Measurements from ENCODE around the gene DPP6.
"Not testable (repeated sequence)": the region's sequence is repeated elsewhere in the genome, so short reads cannot be mapped to it uniquely, and the experiment has no call there.

DNA sequence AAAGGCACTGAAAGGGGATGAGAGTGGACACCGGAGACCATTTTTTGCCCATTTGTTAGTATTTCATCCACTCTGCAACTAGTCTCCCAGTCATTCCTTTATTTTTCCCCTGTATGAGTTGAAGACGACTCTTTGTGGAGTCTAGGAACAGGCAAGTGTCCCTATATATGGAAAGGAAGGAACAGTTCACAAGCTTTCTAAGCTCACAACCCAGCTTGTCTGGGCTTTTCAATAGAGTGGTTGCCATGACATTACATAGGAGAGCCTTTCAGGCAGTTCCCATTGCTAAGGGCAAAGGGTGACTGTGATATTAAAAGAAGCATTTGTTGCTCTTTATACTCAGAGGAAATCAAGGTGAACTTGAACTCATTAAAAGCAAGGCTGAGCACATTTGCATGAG, 33.8 kb upstream of the DPP6 start:
- not testable (repeated sequence) for TF ChIP-seq POLR2A, POLR2AphosphoS5 (IDR thresholded peaks at IDR 0.05)
- TF ChIP-seq, protein P1, sequence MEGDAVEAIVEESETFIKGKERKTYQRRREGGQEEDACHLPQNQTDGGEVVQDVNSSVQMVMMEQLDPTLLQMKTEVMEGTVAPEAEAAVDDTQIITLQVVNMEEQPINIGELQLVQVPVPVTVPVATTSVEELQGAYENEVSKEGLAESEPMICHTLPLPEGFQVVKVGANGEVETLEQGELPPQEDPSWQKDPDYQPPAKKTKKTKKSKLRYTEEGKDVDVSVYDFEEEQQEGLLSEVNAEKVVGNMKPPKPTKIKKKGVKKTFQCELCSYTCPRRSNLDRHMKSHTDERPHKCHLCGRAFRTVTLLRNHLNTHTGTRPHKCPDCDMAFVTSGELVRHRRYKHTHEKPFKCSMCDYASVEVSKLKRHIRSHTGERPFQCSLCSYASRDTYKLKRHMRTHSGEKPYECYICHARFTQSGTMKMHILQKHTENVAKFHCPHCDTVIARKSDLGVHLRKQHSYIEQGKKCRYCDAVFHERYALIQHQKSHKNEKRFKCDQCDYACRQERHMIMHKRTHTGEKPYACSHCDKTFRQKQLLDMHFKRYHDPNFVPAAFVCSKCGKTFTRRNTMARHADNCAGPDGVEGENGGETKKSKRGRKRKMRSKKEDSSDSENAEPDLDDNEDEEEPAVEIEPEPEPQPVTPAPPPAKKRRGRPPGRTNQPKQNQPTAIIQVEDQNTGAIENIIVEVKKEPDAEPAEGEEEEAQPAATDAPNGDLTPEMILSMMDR (IDR thresholded peaks at IDR 0.05 in 8 of 11, conservative IDR thresholded peaks at IDR 0.05 in 3 of 11): not testable (repeated sequence)
